A549 (cell line): ENCODE data around the gene POR. TPM values are rescaled to one million over a fixed set of nuclear protein-coding genes. Genes with fewer than 3 reads are reported as not detected.

Source experiments
- ATAC-seq, 2 experiments: fragments of 200-7000 bp in 1 of 2; fragments of >200 bp in 1 of 2; cut with Nextera tagmentation in 1 of 2; cut with Tn5 transposase in 1 of 2; 3 replicates each; pipeline versions ENCODE4 v1.8.0 to v1.9.1; 2018 to 2020; ENCODE audit warnings: mild to moderate bottlenecking in 1 of 2, moderate library complexity in 1 of 2
- CTCF ChIA-PET: fragments of 300-600 bp; sonication (Branson Sonifier 250); formaldehyde crosslinking; extraction: SDS; loops from one replicate; lab custom pipeline; 2021; ENCODE audit warnings: antibody characterized with exemption, inconsistent platforms; lab: Yijun Ruan, JAX
- POLR2A ChIA-PET: fragments of 350-600 bp; formaldehyde crosslinking; extraction: SDS; loops from one replicate; lab custom pipeline; 2021; ENCODE audit warnings: antibody characterized with exemption, inconsistent platforms; lab: Yijun Ruan, JAX
- DNase-seq, 2 experiments: peaks; one replicate each; pipeline versions ENCODE4 v3.0.0 to v3.0.0-alpha.2; 2011 to 2016; ENCODE audit warnings: low read depth in 1 of 2, low spot score in 1 of 2
- FAIRE-seq: peaks from 2 replicates; lab custom pipeline; 2011; peaks lifted over from hg19 to GRCh38; lab: Jason Lieb, UNC
- H3K27ac ChIP-seq, 2 experiments: fragments of >200 bp; sonication (Bioruptor Twin); formaldehyde crosslinking; 3 replicates each; pipeline ENCODE4 v1.5.1; 2016 to 2017
- H3K4me1 ChIP-seq: fragments of >200 bp; sonication (Bioruptor Twin); formaldehyde crosslinking; 3 replicates; pipeline ENCODE4 v1.6.1; 2016
- H3K4me2 ChIP-seq: fragments of >200 bp; sonication (Bioruptor Twin); formaldehyde crosslinking; 3 replicates; pipeline ENCODE4 v1.6.1; 2016
- H3K4me3 ChIP-seq: fragments of >200 bp; sonication (Bioruptor Twin); formaldehyde crosslinking; 3 replicates; pipeline ENCODE4 v1.5.1; 2016
- H3K9me3 ChIP-seq: fragments of >200 bp; sonication (Bioruptor Twin); formaldehyde crosslinking; 3 replicates; pipeline ENCODE4 v1.6.1; 2016
- CBX2 ChIP-seq: fragments of 200-600 bp; sonication (generic); IDR thresholded peaks from 2 replicates; pipeline ENCODE4 v1.6.1; 2016; ENCODE audit warnings: low read depth, mild to moderate bottlenecking, borderline replicate concordance
- EHMT2 ChIP-seq: fragments of 200-600 bp; sonication (generic); IDR thresholded peaks from 2 replicates; pipeline ENCODE4 v1.6.1; 2016; ENCODE audit warnings: antibody characterized with exemption, low read depth, mild to moderate bottlenecking, moderate library complexity
- ESRRA ChIP-seq: fragments of 150-350 bp; IDR thresholded peaks from 2 replicates; pipeline ENCODE4 v1.6.1; 2014; ENCODE audit warnings: mild to moderate bottlenecking, low read length, borderline replicate concordance
- HOXB13 ChIP-seq: fragments of 250-450 bp; sonication (Bioruptor Pico); IDR thresholded peaks from 2 replicates; pipeline ENCODE4 v1.5.0; 2020; ENCODE audit warnings: low read depth, mild to moderate bottlenecking, moderate library complexity
- JUN ChIP-seq, 2 experiments: fragments of >200 bp; sonication (Bioruptor Twin); formaldehyde crosslinking; IDR thresholded peaks; 2 replicates in 1 of 2; 3 replicates in 1 of 2; pipeline ENCODE4 v1.6.1; 2016 to 2017
- KDM5A ChIP-seq: fragments of 200-600 bp; sonication (generic); IDR thresholded peaks from 2 replicates; pipeline ENCODE4 v1.6.1; 2016; ENCODE audit warnings: antibody characterized with exemption, mild to moderate bottlenecking
- NR3C1 ChIP-seq: fragments of >200 bp; sonication (Bioruptor Twin); formaldehyde crosslinking; IDR thresholded peaks from 3 replicates; pipeline ENCODE4 v1.6.1; 2017
- RAD21 ChIP-seq, 2 experiments: fragments of >200 bp in 1 of 2; sonication (Bioruptor Twin) in 1 of 2; formaldehyde crosslinking in 1 of 2; IDR thresholded peaks in 1 of 2; conservative IDR thresholded peaks in 1 of 2; 2 replicates in 1 of 2; 3 replicates in 1 of 2; pipeline ENCODE4 v1.6.1; 2012 to 2018; ENCODE audit warnings: inconsistent platforms in 1 of 2
- SMC3 ChIP-seq: fragments of >200 bp; sonication (Bioruptor Twin); formaldehyde crosslinking; IDR thresholded peaks from 3 replicates; pipeline ENCODE4 v1.6.1; 2018; ENCODE audit warnings: inconsistent platforms
- ZFP36 ChIP-seq: fragments of 450-650 bp; IDR thresholded peaks from 2 replicates; pipeline ENCODE4 v1.6.1; 2014; ENCODE audit warnings: borderline replicate concordance; ENCODE audit not compliant: partially characterized antibody
- ZNF302 ChIP-seq: fragments of 250-450 bp; sonication (Bioruptor Pico); IDR thresholded peaks from 2 replicates; pipeline ENCODE4 v1.9.0; 2021; ENCODE audit warnings: inconsistent platforms, mild to moderate bottlenecking, moderate library complexity
- WGBS: methylation state at CpG from one replicate; pipeline ENCODE4 v1.1.6; 2017; ENCODE audit errors: missing lambda C conversion rate; 5-methylcytosine and 5-hydroxymethylcytosine counted together
- polyA plus RNA-seq, 4 experiments: library from polyadenylated mRNA; depleted of rRNA in 3 of 4; stranded (reverse); fragments of >200 nt; fragmentation: RNase III in 1 of 4; extraction: RNeasy Plus Mini Kit Qiagen cat#74134 plus additional on column Dnase treatment in 1 of 4; gene quantifications; 2 replicates in 3 of 4; 3 replicates in 1 of 4; pipeline ENCODE4 v1.2.3, GENCODE V29; 2011 to 2017
- TF ChIP-seq, protein P1 (sequence below): fragments of >200 bp; sonication (Bioruptor Twin); formaldehyde crosslinking; IDR thresholded peaks from 3 replicates; pipeline ENCODE4 v1.6.1; 2016

The POR gene
- polyA plus RNA-seq, 2 of the 4 experiments (the other 2 are of a cell fraction): 71.1 to 109 TPM

- POLR2A ChIA-PET: no interaction called here
- FAIRE-seq (no peak), DNase-seq (no peak), ATAC-seq (peak; percentile 48 to 55; a peak in 3 of 6 replicates)
- 89% methylated on average over 7 of the region's 7 CpGs for WGBS
- CTCF ChIA-PET: interaction anchor here (0.7 to 1.4 kb wide), 4 partner anchors 10 to 94 kb away, joined by 3 to 6 read pairs (median 4); partner anchors contain the start of gene POR
- Histone ChIP-seq H3K4me2 (no peak overlapping the region), H3K9me3 (no peaks in the 10 kb centered on the region), H3K4me1 (peaks cover 33% of the 10 kb centered on the region), H3K27ac (no peak overlapping the region), H3K4me3 (no peak overlapping the region)
- no peak for TF ChIP-seq KDM5A
- TF ChIP-seq RAD21 (conservative IDR thresholded peaks at IDR 0.05 in 1 of 2, IDR thresholded peaks at IDR 0.05 in 1 of 2): peak in 1 of 2 experiments; percentile 36; a peak in 1 of 5 replicates
Measured at GRCh38 chr7:75961218-75961617, 46.3 kb downstream of the POR start.

DNA sequence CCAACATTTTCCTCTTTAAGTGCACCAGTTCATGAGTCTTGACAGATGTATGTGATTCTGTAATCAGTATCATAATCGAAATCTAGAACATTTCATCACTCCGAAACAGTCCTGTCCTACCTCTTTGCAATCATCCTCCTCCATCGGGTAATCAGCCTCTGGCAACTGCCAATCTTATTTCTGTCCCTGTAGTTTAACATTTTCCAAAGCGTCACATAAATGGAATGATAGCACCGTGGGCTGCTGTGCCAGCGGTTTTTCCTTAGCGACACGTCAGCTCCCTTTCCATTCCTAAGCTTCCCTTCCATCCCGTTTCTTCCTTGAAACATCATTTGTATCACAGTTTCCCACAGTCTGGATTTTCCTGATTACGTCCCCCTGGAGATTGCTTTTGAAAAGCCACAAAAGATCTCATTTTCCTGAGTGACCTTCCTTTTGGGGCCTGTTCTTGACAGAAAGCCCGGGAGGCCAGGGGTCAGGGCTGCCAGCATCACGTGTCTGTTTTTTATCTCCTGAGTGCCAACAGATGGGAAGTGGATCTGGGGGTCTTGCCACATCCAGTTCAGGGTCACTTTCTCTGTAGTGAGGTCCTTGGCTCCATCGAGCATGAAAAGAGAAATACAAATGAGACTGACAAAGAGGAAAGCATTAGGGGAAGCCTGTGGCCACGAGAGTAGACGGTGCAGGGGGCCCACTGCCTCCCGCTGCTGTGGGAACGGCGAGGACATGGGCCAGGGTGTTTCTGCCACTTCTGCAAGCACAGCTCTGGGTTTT, 47.8 kb downstream of the POR start:
- no peak overlapping the region for H3K27ac ChIP-seq

GRCh38 chr7:75963381-75963995, 48.5 kb downstream of the POR start:
- ATAC-seq: no peak
- H3K27ac ChIP-seq: no peak overlapping the region
- ChIA-PET POLR2A (no interaction called here), CTCF (interaction anchor here (0.6 to 1.0 kb wide), 2 partner anchors 8 to 34 kb away, joined by 3 to 4 read pairs; no protein-coding TSS in a partner anchor)
- 92% methylated on average over 9 of the region's 9 CpGs for WGBS
- H3K4me3 ChIP-seq: no peak overlapping the region
- DNase-seq: no peak
- H3K9me3 ChIP-seq: no peaks in the 10 kb centered on the region
- no peak for TF ChIP-seq JUN (IDR thresholded peaks at IDR 0.05)
- TF ChIP-seq, protein P1, sequence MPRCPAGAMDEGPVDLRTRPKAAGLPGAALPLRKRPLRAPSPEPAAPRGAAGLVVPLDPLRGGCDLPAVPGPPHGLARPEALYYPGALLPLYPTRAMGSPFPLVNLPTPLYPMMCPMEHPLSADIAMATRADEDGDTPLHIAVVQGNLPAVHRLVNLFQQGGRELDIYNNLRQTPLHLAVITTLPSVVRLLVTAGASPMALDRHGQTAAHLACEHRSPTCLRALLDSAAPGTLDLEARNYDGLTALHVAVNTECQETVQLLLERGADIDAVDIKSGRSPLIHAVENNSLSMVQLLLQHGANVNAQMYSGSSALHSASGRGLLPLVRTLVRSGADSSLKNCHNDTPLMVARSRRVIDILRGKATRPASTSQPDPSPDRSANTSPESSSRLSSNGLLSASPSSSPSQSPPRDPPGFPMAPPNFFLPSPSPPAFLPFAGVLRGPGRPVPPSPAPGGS: no peak
- TF ChIP-seq EHMT2: no peak
- TF ChIP-seq ZFP36: no peak
- no peak for FAIRE-seq
- no peak overlapping the region for H3K4me2 ChIP-seq
- H3K4me1 ChIP-seq: peaks cover 11% of the 10 kb centered on the region

More for the DNA sequence above, 47.8 kb downstream of the POR start:
- TF ChIP-seq SMC3: no peak
- Histone ChIP-seq H3K9me3 (no peaks in the 10 kb centered on the region), H3K4me2 (no peak overlapping the region), H3K4me1 (peaks cover 17% of the 10 kb centered on the region), H3K4me3 (no peak overlapping the region)
- POLR2A ChIA-PET: no interaction called here
- DNase-seq (no peak), ATAC-seq (no peak), FAIRE-seq (no peak)
- WGBS: 87% methylated on average over 18 of the region's 18 CpGs
- CTCF ChIA-PET: interaction anchor here (1.0 kb wide), 1 partner anchor 9 kb away, joined by 4 read pairs; no protein-coding TSS in a partner anchor

DNA sequence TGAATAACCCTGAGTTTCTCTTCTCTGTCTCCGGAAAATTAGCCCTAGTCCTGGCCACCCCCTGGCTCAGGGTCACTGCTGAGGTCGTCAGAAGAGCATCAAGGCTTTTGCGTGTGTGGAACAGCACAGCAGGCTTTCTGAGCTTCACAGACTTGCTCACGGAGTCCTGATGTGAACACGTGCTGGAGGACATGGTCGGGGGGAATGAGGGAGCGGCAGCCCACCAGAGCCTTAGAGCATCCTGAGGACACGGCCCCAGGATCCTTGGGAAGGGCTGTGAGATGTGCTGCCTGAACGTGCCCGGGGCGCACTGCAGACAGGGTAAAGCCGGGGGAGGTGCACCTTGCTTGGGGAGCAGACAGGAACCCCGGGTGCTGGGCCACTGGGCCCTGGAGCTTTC, 50.7 kb downstream of the POR start:
- H3K4me3 ChIP-seq: no peak overlapping the region
- no peak overlapping the region for H3K4me2 ChIP-seq
- H3K4me1 ChIP-seq: no peaks in the 10 kb centered on the region
- DNase-seq: no peak
- no peak for FAIRE-seq
- TF ChIP-seq CBX2 (no peak), ESRRA (no peak), NR3C1 (no peak), ZNF302 (CRISPR knock-in tag) (no peak), HOXB13 (no peak)
- TF ChIP-seq, all 56 proteins: peak for 0
- no peak overlapping the region for H3K27ac ChIP-seq
- no peak for ATAC-seq
- no peaks in the 10 kb centered on the region for H3K9me3 ChIP-seq
- ChIA-PET POLR2A (no interaction called here), CTCF (interaction anchor here (0.7 to 2.2 kb wide), 5 partner anchors 8 to 99 kb away, joined by 3 to 7 read pairs (median 5); no protein-coding TSS in a partner anchor)
- WGBS: 81% methylated on average over 8 of the region's 13 CpGs
